Measurements from ENCODE around the gene MAMLD1.

The MAMLD1 gene

GRCh38 chrX:150536455-150537116 lies 173.5 kb downstream of the MAMLD1 start:
- H2AFZ ChIP-seq (ENCODE audit: low read depth, low read length, severe bottlenecking): no peak overlapping the region
- no peaks in the 10 kb centered on the region for H3K36me3 ChIP-seq (ENCODE audit: low read length)
- no peaks in the 10 kb centered on the region for H3K9me2 ChIP-seq (replicated peaks; ENCODE audit: insufficient read depth, low read length)
- H3K27me3 ChIP-seq (ENCODE audit: low read length): no peaks in the 10 kb centered on the region
- no peaks in the 10 kb centered on the region for H3F3A ChIP-seq (ENCODE audit: insufficient read depth)
- H4K20me1 ChIP-seq (ENCODE audit: low read depth, low read length): no peaks in the 10 kb centered on the region
- H3K27ac ChIP-seq (ENCODE audit: low read depth, low read length): no peak overlapping the region
- no peak overlapping the region for H3K9ac ChIP-seq (ENCODE audit: low read length)
- no peak overlapping the region for H3K4me2 ChIP-seq (ENCODE audit: low read depth, low read length, poor library complexity, severe bottlenecking)
- no peaks in the 10 kb centered on the region for H3K79me2 ChIP-seq (ENCODE audit: insufficient read depth, low read length)
- H3K4me3 ChIP-seq (ENCODE audit: insufficient read depth, low read length, poor library complexity, severe bottlenecking): no peak overlapping the region
- no peaks in the 10 kb centered on the region for H3K9me3 ChIP-seq (ENCODE audit: insufficient read depth, low read length)
- TF ChIP-seq EZH2phosphoT487 (conservative IDR thresholded peaks at IDR 0.05; ENCODE audit: low read length) (no peak), CTCF (IDR thresholded peaks at IDR 0.05; ENCODE audit: insufficient read depth, low read length, poor library complexity, severe bottlenecking) (no peak)

- Histone ChIP-seq H3K27ac (ENCODE audit: low read depth, low read length) (no peak overlapping the region), H3F3A (ENCODE audit: insufficient read depth) (no peaks in the 10 kb centered on the region), H3K79me2 (ENCODE audit: insufficient read depth, low read length) (no peaks in the 10 kb centered on the region), H3K9ac (ENCODE audit: low read length) (no peak overlapping the region), H3K27me3 (ENCODE audit: low read length) (no peaks in the 10 kb centered on the region), H2AFZ (ENCODE audit: low read depth, low read length, severe bottlenecking) (no peak overlapping the region), H3K4me2 (ENCODE audit: low read depth, low read length, poor library complexity, severe bottlenecking) (no peak overlapping the region), H3K4me3 (ENCODE audit: insufficient read depth, low read length, poor library complexity, severe bottlenecking) (no peak overlapping the region), H3K36me3 (ENCODE audit: low read length) (no peaks in the 10 kb centered on the region), H4K20me1 (ENCODE audit: low read depth, low read length) (no peaks in the 10 kb centered on the region), H3K9me2 (replicated peaks; ENCODE audit: insufficient read depth, low read length) (no peaks in the 10 kb centered on the region), H3K9me3 (ENCODE audit: insufficient read depth, low read length) (no peaks in the 10 kb centered on the region)
- TF ChIP-seq CTCF (IDR thresholded peaks at IDR 0.05; ENCODE audit: insufficient read depth, low read length, poor library complexity, severe bottlenecking) (no peak), EZH2phosphoT487 (conservative IDR thresholded peaks at IDR 0.05; ENCODE audit: low read length) (no peak)
Observed at GRCh38 chrX:150537851-150538250, 174.7 kb downstream of the MAMLD1 start.

- Histone ChIP-seq H3K9ac (ENCODE audit: low read length) (no peak overlapping the region), H3K36me3 (ENCODE audit: low read length) (no peaks in the 10 kb centered on the region), H3K4me2 (ENCODE audit: low read depth, low read length, poor library complexity, severe bottlenecking) (no peak overlapping the region), H3K27me3 (ENCODE audit: low read length) (no peaks in the 10 kb centered on the region), H3K79me2 (ENCODE audit: insufficient read depth, low read length) (no peaks in the 10 kb centered on the region), H3K9me3 (ENCODE audit: insufficient read depth, low read length) (no peaks in the 10 kb centered on the region), H2AFZ (ENCODE audit: low read depth, low read length, severe bottlenecking) (no peak overlapping the region), H4K20me1 (ENCODE audit: low read depth, low read length) (no peaks in the 10 kb centered on the region), H3K9me2 (replicated peaks; ENCODE audit: insufficient read depth, low read length) (no peaks in the 10 kb centered on the region), H3K27ac (ENCODE audit: low read depth, low read length) (no peak overlapping the region), H3K4me3 (ENCODE audit: insufficient read depth, low read length, poor library complexity, severe bottlenecking) (no peak overlapping the region), H3F3A (ENCODE audit: insufficient read depth) (no peaks in the 10 kb centered on the region)
- TF ChIP-seq CTCF (IDR thresholded peaks at IDR 0.05; ENCODE audit: insufficient read depth, low read length, poor library complexity, severe bottlenecking) (no peak), EZH2phosphoT487 (conservative IDR thresholded peaks at IDR 0.05; ENCODE audit: low read length) (no peak)
Observed at GRCh38 chrX:150540965-150541364, 177.8 kb downstream of the MAMLD1 start.

Measured in SU-DHL-6 (cell line).